ENCODE data around the gene ZNF548.
"Not testable (repeated sequence)": the region's sequence is repeated elsewhere in the genome, so short reads cannot be mapped to it uniquely, and the experiment has no call there.

- TF ChIP-seq CTCF, EP300, POLR2AphosphoS5, POLR2A (IDR thresholded peaks at IDR 0.05): not testable (repeated sequence)
These were observed 15.0 kb upstream of the ZNF548 start for GRCh38 chr19:57374647-57375046.
